Stimulated activated CD8-positive, alpha-beta memory T cell treated with anti-CD3 and anti-CD28 coated beads, Interleukin-7, amount 100 ng/mL, for 1 hour (primary cell): ENCODE measurements around the gene NR4A1.

Experiments
- DNase-seq, 2 donors: peaks; one replicate each; pipeline ENCODE4 v3.0.0-alpha.2; 2020; ENCODE audit warnings: low read depth in 2 of 2

Gene NR4A1

GRCh38 chr12:52058631-52059361, 7.6 kb downstream of the NR4A1 start:
- no peak for DNase-seq

DNA sequence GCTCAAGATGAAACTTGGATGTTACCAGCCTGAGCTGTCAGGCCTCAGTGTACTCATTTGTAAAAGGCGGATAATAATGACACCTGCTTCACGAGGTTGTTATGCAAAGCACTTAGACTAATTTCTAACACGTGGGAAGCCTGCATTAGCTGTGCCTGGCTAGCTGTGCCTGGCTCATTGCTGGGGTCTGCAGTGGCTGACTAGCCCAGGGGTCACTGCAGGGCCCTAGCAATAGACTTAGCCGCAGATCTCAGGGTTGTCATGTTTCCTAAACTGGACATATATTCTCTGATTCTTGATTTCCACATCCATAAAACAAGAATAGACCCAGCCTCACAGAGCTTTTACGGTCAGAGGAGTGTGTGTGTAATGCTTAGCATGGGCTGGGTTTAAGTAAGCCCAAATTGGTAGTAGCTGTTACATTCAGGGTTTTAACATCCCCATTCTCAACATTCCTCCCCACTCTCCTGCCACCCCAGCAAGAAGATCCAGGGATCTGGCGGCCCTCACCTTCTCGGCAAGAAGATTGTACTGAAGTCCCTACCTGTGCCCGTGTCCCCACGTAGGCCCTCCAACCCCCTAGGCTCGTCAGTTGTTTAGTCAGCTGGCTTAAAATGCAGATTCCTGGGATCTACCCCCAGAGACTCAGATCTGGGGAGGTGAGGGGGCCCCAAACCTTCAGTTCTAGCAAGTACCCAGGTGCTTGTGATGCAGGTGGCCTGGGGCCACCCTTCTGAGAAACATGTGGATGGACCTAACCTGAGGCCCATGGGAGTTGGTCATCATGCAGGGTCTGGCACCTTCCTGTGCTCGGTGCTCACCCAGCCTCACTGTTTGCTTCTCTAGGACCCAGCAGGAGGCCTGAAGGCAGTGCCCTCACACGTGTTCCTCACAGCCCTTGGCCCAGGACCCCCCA, 8.6 kb downstream of the NR4A1 start:
- peak in 1 of 2 donors; percentile 57 for DNase-seq

DNA sequence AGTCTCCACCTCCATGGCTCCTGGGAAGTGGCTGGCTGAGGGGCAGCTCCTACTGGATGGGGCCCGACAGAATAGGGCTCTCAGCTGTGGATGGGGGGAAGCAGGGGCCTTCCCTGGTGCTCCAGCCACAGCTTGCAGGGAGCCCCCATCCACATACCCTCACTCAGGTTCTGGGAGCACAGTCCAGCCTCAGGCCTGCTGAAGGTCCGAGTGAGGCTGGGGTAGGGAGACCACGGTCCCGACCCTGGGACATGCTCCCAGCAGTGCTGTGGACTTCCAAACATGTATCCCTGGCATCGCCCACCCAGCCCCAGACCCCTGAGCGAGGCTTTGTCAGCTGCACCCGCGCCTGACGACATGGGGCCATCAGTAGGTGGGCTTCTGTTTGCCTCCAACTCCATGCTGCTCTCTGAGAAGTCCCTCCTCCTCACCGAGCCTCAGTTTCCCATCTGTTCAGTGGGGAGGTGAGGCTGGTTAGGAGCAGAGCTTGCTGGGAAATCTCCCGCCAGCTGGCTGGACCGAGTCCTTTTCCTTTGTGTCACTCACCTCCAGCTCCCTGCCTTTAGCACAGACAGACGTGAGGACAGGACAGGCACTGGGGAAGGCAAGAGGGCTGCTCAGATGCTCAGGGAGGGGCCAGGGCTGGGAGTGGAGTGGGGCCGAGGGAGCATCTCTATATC, 9.4 kb downstream of the NR4A1 start:
- peak in 1 of 2 donors; percentile 34 for DNase-seq

- no peak for DNase-seq
Measured at GRCh38 chr12:52061470-52062166, 10.4 kb downstream of the NR4A1 start.

GRCh38 chr12:52062167-52063081, 11.2 kb downstream of the NR4A1 start:
- no peak for DNase-seq

GRCh38 chr12:52063082-52063924, 12.1 kb downstream of the NR4A1 start:
- DNase-seq = no peak

DNA sequence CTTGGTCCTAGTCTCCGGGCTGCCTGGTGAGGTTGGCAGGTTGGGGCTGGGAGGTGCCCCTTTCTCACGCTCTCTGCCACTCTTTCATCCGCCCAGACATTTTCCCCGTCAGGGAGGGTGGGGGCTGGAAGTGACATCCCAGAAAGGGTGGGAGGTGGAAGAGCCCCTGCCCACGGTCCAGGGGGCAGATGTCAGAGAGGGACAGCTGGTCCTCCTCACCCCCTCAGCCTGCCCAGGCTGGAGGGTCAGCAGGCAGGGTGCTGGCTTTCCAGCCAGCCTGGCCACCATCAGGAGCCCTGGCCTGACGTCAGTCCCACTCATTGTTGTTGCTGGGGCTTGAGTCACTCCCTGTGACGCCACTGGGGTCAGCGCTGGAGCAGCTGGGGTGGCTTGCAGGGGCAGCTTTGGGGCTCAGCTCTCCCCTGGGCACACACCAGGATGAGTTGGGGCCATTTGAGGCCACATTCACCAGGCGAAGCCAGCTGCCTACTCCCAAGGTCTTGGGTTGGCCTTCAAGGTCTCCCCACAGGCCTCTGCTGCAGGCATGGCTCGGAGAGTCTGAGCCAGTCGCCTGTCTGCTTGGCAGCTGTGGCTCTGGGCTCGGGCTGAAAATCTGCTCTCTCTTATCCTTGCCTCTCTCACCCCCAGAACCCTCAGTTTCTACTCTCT, 12.9 kb downstream of the NR4A1 start:
- DNase-seq = no peak

- DNase-seq = no peak
Measured at GRCh38 chr12:52066346-52067080, 15.3 kb downstream of the NR4A1 start.

DNA sequence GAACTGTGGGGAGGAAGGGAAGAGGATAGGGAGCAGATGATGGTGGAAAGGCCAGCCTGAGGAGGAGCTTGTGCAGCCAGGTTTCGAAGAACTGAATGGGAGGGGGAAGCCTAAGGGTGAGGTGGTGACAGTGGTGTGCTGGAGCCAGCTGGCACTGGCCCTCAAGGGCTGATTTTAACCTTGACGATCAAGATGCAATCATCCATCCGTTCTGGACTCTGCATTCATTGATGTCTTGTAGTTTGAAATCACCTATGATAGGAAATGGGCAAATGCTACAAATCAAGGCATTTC, 15.8 kb downstream of the NR4A1 start:
- DNase-seq = no peak

- peak; percentile 65 for DNase-seq
Measured at GRCh38 chr12:52069327-52070184, 18.3 kb downstream of the NR4A1 start, which contains the start of gene ATG101. Gene ATG101 (plus strand): TSS chr12:52069978. CDS start chr12:52073651, 3,673 bp downstream.

DNA sequence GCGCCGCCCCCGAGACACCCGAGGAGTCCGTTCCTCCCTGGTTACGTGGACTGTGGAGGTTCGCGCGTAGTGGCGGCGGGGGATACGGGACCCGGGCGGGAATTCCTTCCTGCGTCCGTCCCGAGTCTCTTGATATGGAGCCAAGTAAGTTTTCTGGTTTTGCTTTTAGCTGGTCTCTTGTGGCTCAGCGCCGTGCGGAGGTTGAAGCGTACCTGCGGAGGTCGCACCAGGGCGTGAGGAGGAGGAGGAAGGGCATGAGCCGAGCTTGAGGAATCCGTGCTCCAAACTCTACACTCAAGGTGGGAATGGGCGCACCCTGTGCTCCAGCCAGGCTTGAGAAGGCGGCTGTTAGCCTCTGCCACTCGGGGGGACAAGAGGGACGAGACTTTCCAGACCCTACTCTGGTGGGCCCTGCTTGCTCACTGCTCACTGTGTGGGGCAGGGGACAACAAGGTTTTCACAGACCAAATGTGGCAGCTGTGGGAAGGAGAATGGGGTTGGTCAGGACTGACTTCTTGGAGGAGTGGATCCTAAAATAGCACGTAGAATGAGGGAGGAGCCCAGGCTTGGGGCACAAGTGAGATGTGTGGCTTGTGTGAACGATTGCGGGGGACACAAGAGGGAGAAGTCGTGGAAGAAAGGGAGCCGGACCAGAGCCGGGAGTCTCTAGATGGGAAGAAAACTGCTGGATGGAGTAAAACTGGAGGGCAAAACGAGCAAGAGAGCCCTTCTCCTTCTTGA, 19.1 kb downstream of the NR4A1 start:
- no peak for DNase-seq

GRCh38 chr12:52073531-52074381, 22.5 kb downstream of the NR4A1 start:
- no peak for DNase-seq

GRCh38 chr12:52074971-52075724, 23.9 kb downstream of the NR4A1 start:
- no peak for DNase-seq

DNA sequence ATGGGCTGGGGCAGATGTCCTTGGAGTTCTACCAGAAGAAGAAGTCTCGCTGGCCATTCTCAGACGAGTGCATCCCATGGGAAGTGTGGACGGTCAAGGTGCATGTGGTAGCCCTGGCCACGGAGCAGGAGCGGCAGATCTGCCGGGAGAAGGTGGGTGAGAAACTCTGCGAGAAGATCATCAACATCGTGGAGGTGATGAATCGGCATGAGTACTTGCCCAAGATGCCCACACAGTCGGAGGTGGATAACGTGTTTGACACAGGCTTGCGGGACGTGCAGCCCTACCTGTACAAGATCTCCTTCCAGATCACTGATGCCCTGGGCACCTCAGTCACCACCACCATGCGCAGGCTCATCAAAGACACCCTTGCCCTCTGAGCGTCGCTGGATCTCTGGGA, 25.6 kb downstream of the NR4A1 start:
- no peak for DNase-seq

GRCh38 chr12:52078276-52078675, 27.0 kb downstream of the NR4A1 start:
- DNase-seq = no peak
